Hepatocyte (in vitro differentiated cells): ENCODE results near the gene TMC1. TPM values are rescaled to one million over a fixed set of nuclear protein-coding genes. Genes with fewer than 3 reads are reported as not detected.
A peak's percentile ranks its signal among the peaks of the same experiment; 100 is the strongest.

ENCODE experiments used
- DNase-seq: peaks from one replicate; pipeline ENCODE4 v3.0.0-alpha.2; 2016; ENCODE audit warnings: low spot score
- H2AFZ ChIP-seq: fragments of 200-600 bp; sonication (generic); 2 replicates; pipeline ENCODE4 v1.6.0; 2016; ENCODE audit warnings: antibody characterized with exemption, mild to moderate bottlenecking
- H3K27ac ChIP-seq: fragments of 200-600 bp; sonication (generic); 2 replicates; pipeline ENCODE4 v1.5.1; 2016; ENCODE audit warnings: mild to moderate bottlenecking
- H3K27me3 ChIP-seq: fragments of 200-600 bp; sonication (generic); 2 replicates; pipeline ENCODE4 v1.6.1; 2016
- H3K36me3 ChIP-seq: fragments of 200-600 bp; sonication (generic); replicated peaks from 2 replicates; pipeline ENCODE4 v1.5.1; 2016; ENCODE audit warnings: low read depth; ENCODE audit not compliant: insufficient read depth
- H3K4me1 ChIP-seq: fragments of 200-600 bp; sonication (generic); 2 replicates; pipeline ENCODE4 v1.5.1; 2016; ENCODE audit warnings: mild to moderate bottlenecking, moderate library complexity; ENCODE audit not compliant: insufficient read depth
- H3K4me2 ChIP-seq: fragments of 200-600 bp; sonication (generic); 2 replicates; pipeline ENCODE4 v1.6.0; 2016
- H3K4me3 ChIP-seq: fragments of 200-600 bp; sonication (generic); 2 replicates; pipeline ENCODE4 v1.5.1; 2016; ENCODE audit warnings: mild to moderate bottlenecking
- H3K79me2 ChIP-seq: fragments of 200-600 bp; sonication (generic); 2 replicates; pipeline ENCODE4 v1.6.0; 2017; ENCODE audit warnings: mild to moderate bottlenecking
- H3K9me2 ChIP-seq: fragments of 200-600 bp; sonication (generic); replicated peaks from 2 replicates; pipeline ENCODE4 v1.6.0; 2017; ENCODE audit warnings: mild to moderate bottlenecking; ENCODE audit not compliant: insufficient read depth
- H3K9me3 ChIP-seq: fragments of 200-600 bp; sonication (generic); 2 replicates; pipeline ENCODE4 v1.5.1; 2016; ENCODE audit warnings: low read depth, mild to moderate bottlenecking
- H4K20me1 ChIP-seq: fragments of 200-600 bp; sonication (generic); 2 replicates; pipeline ENCODE4 v1.6.0; 2016; ENCODE audit warnings: mild to moderate bottlenecking; ENCODE audit not compliant: insufficient read depth, poor library complexity, severe bottlenecking
- CTCF ChIP-seq: fragments of 200-600 bp; sonication (generic); IDR thresholded peaks from 2 replicates; pipeline ENCODE4 v1.5.1; 2016; ENCODE audit warnings: antibody characterized with exemption, mild to moderate bottlenecking; ENCODE audit not compliant: poor library complexity
- EZH2 ChIP-seq: fragments of 200-600 bp; sonication (generic); IDR thresholded peaks from 2 replicates; pipeline ENCODE4 v1.6.1; 2016; ENCODE audit warnings: antibody characterized with exemption, mild to moderate bottlenecking, borderline replicate concordance
- EZH2phosphoT487 ChIP-seq: fragments of 200-600 bp; sonication (generic); IDR thresholded peaks from one replicate; pipeline ENCODE4 v1.6.1; 2018; ENCODE audit warnings: antibody characterized with exemption, mild to moderate bottlenecking, low read depth, moderate library complexity; ENCODE audit not compliant: unreplicated experiment, severe bottlenecking
- WGBS: methylation state at CpG from one replicate; pipeline ENCODE4 v1.1.6; 2016; ENCODE audit warnings: low lambda C conversion rate; ENCODE audit errors: missing lambda C conversion rate; 5-methylcytosine and 5-hydroxymethylcytosine counted together
- polyA plus RNA-seq: library from polyadenylated mRNA; unstranded; fragments of >200 nt; fragmentation: Nextera tagmentation; extraction: Ambion mirVana; gene quantifications from 2 replicates; pipeline ENCODE4 v1.2.1, GENCODE V29; 2016
- total RNA-seq: library from RNA; depleted of rRNA; stranded (reverse); fragments of >200 nt; gene quantifications from 2 replicates; pipeline ENCODE4 v1.2.3, GENCODE V29; 2014

Gene TMC1
- total and polyA plus RNA-seq, 2 experiments from 2014 or later, result 0.20 to 0.23 TPM

DNA sequence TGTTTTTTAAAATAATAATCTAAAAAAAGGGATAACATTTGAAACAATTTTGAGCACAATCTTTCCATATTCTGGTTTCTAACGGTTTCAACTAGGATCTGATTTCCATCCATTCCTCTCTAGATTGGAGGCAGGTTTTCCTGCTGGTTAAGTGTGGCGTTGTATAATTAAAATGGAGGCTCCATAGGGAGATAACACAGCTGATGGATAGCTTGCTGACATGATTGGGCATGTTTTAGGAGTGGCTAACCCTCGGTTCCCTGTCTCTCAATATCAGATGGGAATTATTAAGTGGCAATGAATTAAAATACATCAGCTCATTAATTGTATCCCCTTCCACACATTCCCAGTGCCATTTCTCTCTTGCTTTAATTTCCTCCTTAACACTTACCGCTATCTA is 222.4 kb downstream of the TMC1 start:
- no peaks in the 10 kb centered on the region for H3K4me1 ChIP-seq
- no peak overlapping the region for H2AFZ ChIP-seq
- H3K9me2 ChIP-seq, result no peaks in the 10 kb centered on the region
- H3K4me2 ChIP-seq, result no peak overlapping the region
- H3K4me3 ChIP-seq, result no peak overlapping the region
- 77% methylated on average over 4 of the region's 4 CpGs for WGBS
- H3K36me3 ChIP-seq, result no peaks in the 10 kb centered on the region
- H3K27me3 ChIP-seq, result peaks cover 5% of the 10 kb centered on the region
- H3K79me2 ChIP-seq, result no peaks in the 10 kb centered on the region
- H3K27ac ChIP-seq, result no peak overlapping the region
- TF ChIP-seq EZH2 (no peak), EZH2phosphoT487 (no peak)
- DNase-seq, result no peak
- H3K9me3 ChIP-seq, result no peaks in the 10 kb centered on the region
- H4K20me1 ChIP-seq, result no peaks in the 10 kb centered on the region

DNA sequence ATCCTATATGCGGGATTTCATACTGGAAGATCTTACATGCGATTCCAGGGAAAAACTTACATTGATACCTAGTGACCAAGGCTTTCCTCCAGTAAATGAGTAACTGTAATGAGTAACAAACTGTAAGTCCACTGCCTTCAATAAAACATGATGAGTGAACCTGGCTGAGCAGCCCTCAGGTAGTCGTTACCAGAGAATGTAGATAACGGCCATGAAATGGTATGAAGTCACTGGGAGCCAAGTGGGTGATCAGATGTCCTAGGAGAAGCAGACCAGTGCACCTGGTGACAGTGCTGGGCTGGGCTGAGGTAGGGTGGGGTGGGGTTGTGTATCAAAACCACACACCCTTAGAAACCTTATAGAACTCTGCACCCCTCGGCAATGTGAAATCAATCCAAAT is 227.9 kb downstream of the TMC1 start:
- no peaks in the 10 kb centered on the region for H4K20me1 ChIP-seq
- no peaks in the 10 kb centered on the region for H3K36me3 ChIP-seq
- WGBS, result 75% methylated on average over 5 of the region's 5 CpGs
- H3K4me1 ChIP-seq, result no peaks in the 10 kb centered on the region
- no peak overlapping the region for H2AFZ ChIP-seq
- H3K27ac ChIP-seq, result no peak overlapping the region
- peaks cover 5% of the 10 kb centered on the region for H3K27me3 ChIP-seq
- DNase-seq, result peak; percentile 32
- H3K9me2 ChIP-seq, result no peaks in the 10 kb centered on the region
- TF ChIP-seq EZH2 (no peak), EZH2phosphoT487 (no peak), CTCF (no peak)
- H3K79me2 ChIP-seq, result no peaks in the 10 kb centered on the region
- H3K4me2 ChIP-seq, result no peak overlapping the region
- no peaks in the 10 kb centered on the region for H3K9me3 ChIP-seq
- no peak overlapping the region for H3K4me3 ChIP-seq

GRCh38 chr9:72751541-72751940 is 230.1 kb downstream of the TMC1 start:
- Histone ChIP-seq H2AFZ (no peak overlapping the region), H4K20me1 (no peaks in the 10 kb centered on the region), H3K9me2 (no peaks in the 10 kb centered on the region), H3K4me2 (no peak overlapping the region), H3K79me2 (no peaks in the 10 kb centered on the region), H3K27me3 (peaks cover 3% of the 10 kb centered on the region), H3K9me3 (no peaks in the 10 kb centered on the region), H3K4me3 (no peak overlapping the region), H3K27ac (no peak overlapping the region), H3K4me1 (no peaks in the 10 kb centered on the region), H3K36me3 (no peaks in the 10 kb centered on the region)
- no peak for DNase-seq
- TF ChIP-seq CTCF, result no peak
- no peak for TF ChIP-seq EZH2phosphoT487
- TF ChIP-seq EZH2, result no peak
- WGBS, result 76% methylated on average over 1 of the region's 1 CpG

GRCh38 chr9:72753266-72753893 is 232.0 kb downstream of the TMC1 start:
- Histone ChIP-seq H3K79me2 (no peaks in the 10 kb centered on the region), H3K4me1 (no peaks in the 10 kb centered on the region), H3K9me3 (no peaks in the 10 kb centered on the region), H4K20me1 (no peaks in the 10 kb centered on the region), H3K4me2 (no peak overlapping the region), H3K4me3 (no peak overlapping the region), H3K9me2 (no peaks in the 10 kb centered on the region), H2AFZ (no peak overlapping the region), H3K27me3 (peaks cover 3% of the 10 kb centered on the region), H3K27ac (no peak overlapping the region), H3K36me3 (no peaks in the 10 kb centered on the region)
- DNase-seq, result peak; percentile 23
- TF ChIP-seq CTCF (peak; percentile 45), EZH2phosphoT487 (no peak)
- WGBS, result 76% methylated on average over 8 of the region's 8 CpGs
